SW 1271 (cell line): Measurements from ENCODE around the gene ATG5.
A peak's percentile ranks its signal among the peaks of the same experiment; 100 is the strongest.
"Not testable (repeated sequence)": the region's sequence is repeated elsewhere in the genome, so short reads cannot be mapped to it uniquely, and the experiment has no call there.

ENCODE experiments used
- DNase-seq, 2 experiments: peaks; one replicate each; lab custom pipeline; 2025; lab: John Stamatoyannopoulos, UW

The ATG5 gene

DNA sequence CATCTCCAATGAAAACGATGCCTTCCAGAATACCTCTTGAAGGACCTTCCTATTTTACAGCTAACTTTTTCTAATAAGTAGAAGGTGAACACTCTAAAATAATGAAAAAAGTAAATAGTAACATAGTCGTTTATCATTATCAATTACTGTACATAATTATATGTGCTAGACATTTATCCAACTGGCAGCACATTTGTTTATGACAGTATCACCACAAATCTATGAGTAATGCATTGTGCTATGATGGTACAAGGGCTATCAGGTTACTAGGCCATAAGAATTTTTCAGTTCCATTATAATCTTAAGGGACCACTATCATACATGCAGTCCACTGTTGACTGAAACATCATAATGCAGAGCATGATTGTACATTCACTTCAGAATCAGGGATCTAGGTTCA is 68.4 kb downstream of the ATG5 start:
- DNase-seq = peak in 1 of 2 experiments; percentile 11

DNA sequence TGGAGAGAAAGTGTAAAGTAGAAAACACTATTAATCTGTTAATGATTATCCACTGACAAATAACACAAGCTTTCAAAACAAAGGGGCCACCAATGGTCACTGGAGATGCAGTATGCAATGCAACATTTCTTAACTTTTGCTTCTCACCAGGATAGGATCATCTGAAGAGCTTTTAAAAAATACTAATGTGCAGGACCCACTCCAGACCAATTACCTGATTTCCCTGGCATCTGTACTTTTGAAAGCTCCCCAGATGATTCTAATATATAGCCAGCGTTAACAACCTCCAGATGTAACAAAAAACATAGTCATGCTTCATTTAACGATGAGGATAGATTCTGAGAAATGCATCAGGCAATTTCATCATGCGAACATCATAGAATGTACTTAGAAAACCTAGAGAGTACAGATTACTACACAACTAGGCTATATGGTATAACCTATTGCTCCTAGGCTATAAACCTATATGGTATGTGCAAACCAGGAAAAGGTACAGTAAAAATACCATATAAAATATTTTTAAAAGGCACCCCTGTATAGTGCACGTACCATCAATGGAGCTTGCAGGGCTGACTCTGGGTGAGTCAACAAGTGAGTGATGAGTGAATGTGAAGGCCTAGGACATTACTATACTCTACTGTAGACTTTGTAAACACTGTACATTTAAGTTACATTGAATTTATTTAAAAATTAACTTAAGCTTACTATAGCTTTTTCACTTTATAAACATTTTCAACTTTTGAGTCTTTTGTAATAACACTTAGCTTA is 69.2 kb downstream of the ATG5 start:
- no peak for DNase-seq

DNA sequence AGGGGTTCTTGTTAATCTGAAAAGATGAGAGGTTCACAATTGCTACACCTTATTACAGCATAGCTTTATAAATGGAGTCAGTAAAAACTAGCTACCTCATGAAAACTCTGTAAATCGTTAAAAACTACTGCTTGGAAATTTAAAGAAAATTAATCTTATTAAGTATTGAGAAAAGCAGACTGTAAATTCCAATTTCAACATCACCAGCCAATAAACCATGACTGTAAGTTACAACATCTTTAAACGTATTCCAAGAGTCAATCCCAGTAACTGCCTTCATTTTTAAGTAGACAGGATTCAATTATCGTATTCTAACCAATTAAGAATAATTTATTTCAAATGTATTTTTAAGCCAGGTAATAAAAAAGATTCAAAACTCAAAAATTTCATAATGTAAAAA is 70.3 kb downstream of the ATG5 start:
- DNase-seq = no peak

DNA sequence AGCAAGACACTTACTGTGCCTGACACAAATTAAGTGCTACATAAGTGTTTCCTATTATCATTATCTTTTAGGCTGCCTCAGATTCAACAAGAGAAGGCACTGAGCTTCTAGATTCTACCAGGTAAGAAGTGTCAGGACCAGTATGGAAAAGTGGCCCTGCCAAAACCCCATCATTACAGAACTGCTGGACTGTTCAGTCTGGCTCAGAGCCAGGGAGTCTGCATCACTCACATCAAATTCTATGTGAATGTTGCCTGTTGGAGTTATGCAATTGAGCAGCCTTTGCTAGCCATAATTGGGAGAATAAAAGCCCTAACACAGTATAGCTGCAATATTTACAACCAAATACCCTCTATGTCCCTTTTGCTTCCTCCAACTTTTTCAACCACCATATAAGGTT is 70.9 kb downstream of the ATG5 start:
- no peak for DNase-seq

DNA sequence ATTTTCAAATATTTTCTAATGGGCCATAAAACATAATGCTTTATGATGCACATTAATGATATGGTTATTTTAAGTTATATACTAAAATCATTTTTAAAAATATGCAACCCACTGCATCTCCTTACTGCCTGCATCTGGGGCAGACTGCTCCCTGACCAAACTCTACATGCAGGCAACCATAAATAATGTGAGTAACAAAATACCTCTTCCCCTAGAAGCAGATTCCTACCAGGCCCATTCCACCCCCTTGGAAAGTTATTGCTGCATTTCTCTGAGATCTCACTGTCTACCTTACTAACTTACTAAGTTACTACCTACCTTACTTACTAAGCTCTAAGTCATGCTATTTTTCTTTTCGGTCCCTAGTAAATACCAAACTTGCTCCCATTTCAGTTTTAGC is 71.8 kb downstream of the ATG5 start:
- DNase-seq = no peak

DNA sequence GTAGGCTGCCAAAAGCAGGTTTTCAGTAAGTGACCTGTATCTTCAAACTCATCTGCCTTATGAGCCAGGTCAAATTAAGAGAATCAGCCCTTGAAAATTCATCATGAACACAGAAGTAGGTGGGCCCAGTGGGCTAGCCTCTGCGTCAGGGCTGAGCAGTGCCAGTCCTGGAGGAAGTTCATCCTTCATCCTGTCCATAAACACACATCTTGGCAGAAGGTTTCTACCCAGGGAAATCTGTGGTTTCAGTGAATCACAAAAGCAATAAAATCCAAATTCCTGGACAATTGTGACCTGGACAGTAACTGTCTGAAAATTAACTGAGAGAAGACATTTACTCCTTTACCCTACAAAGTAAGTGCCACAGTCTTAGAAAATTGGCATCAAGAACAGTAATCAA is 72.4 kb downstream of the ATG5 start:
- DNase-seq = no peak

DNA sequence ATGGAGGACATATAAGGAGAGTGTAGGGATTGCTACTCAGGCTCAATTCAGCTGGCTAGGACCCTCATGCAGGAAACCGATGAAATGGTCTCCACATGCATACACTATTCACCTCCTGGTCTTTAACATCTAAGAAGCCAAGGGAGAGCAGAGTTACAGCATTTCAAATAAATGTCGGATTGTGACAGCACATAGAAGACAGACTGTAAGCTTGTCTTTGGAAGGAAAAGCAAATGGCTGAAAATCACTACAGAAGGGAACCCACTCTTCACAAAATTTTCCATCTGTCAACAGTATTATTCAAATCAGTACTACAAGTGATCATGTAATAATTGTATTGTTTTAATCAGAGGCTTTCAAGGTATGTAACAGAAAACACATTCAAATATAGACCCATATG is 72.9 kb downstream of the ATG5 start:
- no peak for DNase-seq

DNA sequence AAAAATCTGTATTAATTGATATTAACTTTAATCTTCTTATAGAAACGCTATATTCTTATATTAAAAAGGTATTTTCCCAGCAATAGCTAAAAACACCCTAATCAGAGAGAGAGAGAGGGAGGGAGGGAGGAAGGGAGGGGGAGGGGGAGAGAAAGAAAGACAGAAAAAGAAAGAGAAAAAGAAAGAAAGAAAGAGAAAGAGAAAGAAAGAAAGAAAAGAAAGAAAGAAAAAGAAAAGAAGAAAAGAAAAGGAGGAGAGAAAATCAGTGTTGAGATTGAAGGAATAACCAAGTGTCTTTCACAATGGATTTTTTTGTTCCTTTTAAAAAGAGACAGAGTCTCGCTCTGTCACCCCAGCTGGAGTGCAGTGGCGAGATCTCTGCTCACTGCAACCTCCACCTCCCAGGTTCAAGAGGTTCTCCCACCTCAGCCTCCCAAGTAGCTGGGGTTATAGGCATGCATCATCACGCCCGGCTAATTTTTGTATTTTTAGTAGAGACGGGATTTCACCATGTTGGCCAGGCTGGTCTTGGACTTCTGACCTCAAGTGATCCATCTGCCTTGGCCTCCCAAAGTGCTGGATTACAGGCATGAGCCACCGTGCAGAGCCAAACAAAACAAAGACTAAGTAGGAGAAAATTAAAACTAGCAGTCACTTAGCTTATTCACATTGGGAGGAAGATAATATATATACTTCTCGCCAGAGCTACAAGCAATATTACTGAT is 73.9 kb downstream of the ATG5 start:
- DNase-seq = not testable (repeated sequence)

DNA sequence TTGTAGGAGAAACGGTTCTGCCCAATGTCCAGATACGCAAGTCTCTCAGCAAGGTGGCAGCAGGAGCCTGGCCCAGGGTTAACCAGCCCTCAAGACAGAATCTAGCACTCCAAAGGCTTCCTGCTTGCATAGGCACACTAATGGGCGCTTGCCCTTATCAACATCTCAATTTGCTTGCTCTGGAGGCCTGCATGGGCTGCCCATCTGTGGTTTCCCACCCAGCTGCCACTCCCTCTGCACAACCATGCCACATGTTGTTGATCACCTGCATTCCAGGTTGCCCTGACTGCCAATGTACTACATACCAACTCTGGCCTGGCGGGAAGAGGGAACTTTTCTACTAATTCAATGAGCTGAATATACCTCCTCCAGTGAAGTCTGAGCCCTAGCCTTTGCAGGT is 74.6 kb downstream of the ATG5 start:
- no peak for DNase-seq

DNA sequence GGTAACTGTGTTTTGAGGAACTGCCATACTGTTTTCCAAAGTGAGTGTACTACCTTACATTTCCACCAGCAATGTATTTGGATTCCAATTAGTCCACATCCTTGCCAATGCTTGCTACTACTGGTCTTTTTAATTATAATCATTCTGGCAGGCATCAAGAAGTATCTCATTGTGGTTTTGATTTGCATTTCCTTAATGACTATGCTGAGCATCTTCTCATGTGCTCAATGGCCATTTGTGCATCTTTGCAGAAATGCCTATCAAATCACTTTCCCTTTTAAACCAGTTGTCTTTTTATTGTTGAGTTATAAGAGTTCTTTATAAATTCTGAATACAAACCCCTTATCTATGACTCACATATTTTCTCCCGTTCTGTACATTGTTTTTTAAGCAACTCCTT is 75.9 kb downstream of the ATG5 start:
- DNase-seq = no peak

DNA sequence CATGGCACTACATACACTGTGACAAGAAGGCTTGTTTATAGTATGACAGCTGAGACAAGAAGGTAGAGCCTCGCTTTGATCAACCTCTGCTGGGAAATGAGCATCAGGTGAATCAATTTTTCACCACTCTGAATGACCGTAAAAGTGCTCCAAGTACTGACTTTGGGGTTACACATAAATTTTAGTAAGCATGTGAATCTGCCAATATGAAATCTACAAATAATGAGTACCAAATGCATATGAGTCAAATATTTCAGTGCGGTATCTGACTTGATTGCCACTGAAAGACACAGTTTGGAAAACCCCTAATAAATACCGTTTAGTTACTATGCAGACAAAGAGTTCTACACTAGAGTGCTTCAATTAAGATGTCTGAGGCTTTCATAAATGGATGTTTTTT is 77.8 kb downstream of the ATG5 start:
- DNase-seq = no peak

DNA sequence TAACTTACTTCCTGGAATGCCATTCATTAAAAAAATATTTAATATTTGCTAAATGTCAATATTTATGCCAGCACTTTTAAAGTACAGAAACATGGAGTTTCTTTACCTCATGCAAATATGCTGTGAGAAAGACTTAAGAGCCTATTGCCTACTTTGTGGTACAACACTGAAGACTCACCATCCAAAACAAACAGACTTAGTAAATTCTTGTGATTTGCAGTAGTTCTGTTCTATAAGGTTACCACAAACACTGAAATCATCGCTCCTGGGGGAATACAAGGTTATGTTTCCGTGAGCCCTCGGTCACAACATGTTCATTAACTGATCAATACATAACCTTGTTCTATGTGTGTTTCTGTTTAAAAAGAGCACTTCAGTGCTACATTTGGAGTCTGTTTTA is 78.3 kb downstream of the ATG5 start:
- no peak for DNase-seq

DNA sequence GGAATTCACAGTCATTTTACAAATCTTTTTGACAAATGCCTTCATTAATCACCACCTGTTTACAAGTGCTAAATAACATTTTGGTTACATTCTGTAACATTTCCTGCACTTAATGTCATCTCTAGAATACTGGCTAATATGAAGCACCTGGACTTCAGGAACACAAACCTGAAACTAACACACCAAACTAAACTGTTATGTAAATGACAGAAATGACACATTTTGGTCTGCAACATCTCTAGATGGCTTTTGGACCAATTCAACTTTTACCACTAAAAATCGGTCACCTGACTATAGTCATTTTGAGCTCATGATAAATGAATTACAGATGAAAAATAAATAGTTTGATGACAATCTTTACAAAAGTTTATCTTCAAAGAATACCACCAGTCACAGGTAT is 80.6 kb downstream of the ATG5 start:
- DNase-seq = no peak

DNA sequence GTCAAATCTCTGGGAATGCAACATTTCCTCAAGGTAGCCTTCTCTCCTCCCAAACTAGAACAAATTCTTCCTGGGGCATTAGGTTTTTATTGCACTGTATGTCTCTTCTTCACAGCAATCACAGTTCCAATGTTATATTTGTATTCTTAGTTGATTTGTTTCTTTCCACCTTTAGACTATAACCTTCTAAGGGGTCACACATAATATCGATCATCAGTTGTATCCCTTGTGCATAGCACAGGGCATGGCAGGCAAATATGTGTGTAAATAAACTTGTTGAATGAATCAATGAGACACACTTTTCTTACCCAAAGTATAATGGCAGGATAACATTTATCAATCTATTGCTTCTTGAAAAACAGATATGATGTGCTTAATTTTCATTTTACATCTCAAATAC is 81.0 kb downstream of the ATG5 start:
- DNase-seq = no peak

DNA sequence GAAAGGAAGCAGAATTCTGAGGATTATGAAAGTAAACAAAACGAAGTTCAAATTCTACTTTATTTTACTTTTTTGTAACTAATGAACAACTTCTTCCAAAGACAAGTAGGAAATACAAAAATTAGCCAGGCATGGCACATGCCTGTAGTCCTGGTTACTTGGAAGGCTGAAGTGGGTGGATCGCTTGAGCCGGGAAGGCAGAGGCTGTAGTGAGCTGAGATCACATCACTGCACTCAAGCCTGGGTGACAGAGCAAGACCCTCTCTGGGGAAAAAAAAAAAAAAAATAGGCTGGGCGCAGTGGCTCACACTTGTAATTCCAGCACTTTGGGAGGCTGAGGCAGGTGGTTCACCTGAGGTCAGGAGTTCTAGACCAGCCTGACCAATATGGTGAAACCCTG is 82.3 kb downstream of the ATG5 start:
- DNase-seq = no peak

DNA sequence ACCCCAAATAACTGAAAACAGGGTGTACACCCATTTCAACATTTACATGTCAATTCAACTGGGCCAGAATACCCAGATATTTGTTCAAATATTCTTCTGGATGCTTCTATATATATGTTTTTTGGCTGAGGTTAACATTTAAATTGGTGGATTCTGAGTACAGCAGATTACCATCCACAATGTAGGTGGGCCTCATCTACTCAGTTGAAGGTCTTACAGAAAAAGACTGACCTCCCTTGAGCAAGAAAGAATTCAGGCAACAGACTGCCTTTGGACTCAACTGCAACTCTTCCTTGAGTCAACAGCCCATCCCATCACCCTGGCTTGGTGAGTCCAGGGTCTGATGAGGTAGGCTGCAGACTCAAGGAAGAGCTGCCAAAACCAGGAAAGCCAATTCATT is 84.1 kb downstream of the ATG5 start:
- DNase-seq = no peak

DNA sequence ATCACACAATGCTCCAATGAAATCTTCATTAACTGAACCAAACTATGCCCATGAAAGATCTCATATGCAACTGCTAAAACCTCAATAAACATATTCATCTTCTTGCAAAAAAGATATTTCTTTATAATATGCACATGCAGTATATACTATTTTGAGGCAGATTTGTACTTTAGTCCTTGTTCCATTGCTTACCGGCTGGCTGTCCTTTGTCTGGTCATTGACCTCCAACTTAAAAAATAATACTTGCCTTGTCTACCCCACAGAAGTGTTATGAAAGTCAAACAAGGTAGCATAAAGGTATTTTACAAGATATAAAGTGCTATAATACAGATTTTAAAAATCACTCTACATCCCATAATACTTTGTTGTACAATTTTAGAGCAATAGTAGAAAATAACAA is 88.3 kb downstream of the ATG5 start:
- DNase-seq = no peak

DNA sequence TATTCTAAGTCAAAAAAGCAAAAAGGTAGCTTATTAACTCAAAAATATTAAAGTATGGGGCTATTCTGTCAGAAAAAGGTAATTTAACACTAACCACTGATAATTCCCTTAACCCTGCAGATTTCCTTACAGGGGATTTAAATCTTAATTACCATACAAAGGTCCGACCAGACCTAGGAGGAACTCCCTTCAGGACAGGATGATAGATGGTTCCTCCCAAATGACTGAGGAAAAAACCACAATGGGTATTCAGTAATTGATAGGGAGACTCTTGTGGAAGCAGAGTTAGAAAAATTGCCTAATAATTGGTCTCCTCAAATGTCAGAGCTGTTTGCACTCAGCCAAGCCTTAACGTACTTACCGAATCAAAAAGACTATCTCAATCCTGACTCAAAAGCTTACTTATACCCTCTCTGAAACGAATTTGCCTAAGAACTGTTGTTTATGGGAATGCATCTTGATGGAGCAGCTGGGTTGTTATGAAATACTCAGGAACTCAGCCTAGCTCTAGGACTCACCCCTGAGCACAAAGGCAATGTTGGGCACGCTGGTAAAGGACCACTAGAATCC is 95.6 kb downstream of the ATG5 start:
- DNase-seq = not testable (repeated sequence)

DNA sequence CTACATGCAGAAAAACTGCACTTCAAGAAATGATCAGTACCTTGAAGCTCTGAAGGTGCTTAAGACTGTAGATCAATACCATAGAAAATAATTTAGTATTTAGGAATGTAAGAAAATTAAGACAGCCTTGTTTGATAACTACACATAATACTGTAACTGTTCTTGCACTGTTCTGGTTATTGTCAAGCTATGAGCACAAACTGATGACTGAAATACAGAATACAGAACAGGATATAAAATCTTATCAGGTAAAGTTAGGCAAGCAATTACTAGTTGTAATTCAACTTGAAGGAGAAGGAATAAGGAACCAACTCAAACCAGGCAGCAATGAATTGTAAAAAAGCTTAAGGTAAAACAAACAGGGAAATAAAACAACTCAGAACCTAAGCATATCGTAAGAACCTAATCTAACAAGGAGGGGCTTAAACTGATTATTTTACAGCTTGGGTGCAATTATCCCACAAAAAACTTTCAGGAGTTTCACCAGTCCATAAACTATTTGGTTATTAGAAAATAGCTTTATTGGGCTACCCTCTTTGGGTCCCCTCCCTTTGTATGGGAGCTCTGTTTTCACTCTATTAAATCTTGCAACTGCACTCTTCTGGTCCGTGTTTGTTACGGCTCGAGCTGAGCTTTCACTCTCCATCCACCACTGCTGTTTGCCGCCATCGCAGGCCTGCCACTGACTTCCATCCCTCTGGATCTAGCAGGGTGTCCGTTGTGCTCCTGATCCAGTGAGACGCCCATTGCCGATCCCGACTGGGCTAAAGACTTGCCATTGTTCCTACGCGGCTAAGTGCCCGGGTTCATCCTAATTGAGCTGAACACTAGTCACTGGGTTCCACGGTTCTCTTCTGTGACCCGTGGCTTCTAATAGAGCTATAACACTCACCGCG is 97.7 kb downstream of the ATG5 start:
- no peak for DNase-seq

DNA sequence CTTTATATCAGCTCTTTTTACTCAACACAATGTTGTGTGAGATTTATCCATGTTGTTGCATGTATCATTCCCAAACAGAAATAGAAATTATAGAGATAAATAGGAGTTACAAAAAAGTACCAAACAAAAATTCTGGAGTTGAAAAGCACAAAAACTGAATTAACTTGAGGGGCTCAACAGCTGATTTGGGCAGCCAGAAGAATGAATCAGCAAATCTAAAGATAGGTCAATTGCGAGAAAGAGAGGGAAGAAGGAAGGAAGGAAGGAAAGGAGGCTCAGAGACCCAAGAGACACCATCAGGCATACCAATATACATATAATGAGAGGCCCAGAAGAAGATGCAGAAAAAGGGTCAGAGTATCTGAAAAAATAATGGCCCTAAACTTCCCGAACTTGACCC is 98.9 kb downstream of the ATG5 start:
- DNase-seq = no peak

DNA sequence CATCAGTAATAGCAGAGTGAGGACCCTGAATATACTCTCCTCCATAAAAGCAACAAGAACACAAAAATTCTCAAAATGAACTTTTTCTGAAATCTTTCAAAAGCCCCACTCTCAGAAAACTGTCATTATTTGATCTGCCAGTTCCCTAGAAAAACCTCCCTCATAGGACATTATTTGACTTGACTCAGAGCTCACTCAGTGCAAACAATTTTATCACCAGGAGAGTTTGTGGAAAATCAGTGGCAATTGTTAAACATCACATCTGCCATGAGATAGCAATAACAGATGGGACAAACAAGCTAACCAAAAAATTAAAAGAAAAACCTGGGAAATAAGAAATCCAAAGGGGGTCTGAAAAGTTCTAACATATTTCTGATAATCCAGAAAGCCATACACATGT is 100.0 kb downstream of the ATG5 start:
- no peak for DNase-seq

DNA sequence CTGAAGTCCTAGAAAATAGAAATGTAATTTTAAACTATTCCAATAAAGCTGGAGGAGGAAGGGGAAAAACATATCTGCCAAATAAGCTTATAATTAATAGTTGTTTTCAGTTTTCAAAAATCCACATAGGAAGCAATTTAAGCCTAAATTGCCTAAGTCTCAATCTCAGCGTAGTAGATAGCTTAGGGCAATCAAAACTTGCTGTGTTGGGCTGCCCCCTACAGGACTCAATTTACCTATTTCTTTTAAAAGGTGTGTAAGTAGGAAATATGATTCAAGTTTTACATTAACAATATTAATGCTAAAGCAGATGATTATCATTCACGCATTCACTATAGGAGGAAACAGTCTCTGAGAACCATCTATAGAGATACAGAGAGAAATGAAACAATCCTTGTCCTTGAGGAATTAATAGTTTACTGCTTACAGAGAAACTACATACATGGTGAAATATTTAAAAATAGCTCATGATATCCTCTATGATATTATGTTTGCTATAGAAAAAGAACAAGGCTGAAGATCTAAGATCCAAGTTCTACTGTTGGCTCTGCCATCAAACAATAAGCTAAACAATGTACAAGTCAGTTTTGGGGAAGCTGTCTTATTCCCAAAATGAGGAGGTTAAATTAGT is 102.1 kb downstream of the ATG5 start:
- DNase-seq = peak; percentile 4 to 41
